Prostate gland (tissue), 2 donors: ENCODE data around the gene PHF3.

Experiments used
- POLR2A ChIP-seq: fragments of 450-650 bp; IDR thresholded peaks from one replicate; pipeline ENCODE4 v1.6.1; 2016; ENCODE audit warnings: antibody characterized with exemption, mild to moderate bottlenecking
- POLR2AphosphoS5 ChIP-seq: sonication (generic); formaldehyde crosslinking; IDR thresholded peaks from one replicate; pipeline ENCODE4 v1.6.1; 2017; ENCODE audit warnings: antibody characterized with exemption
- TF ChIP-seq, protein P1 (sequence below), 4 experiments: fragments of 200-600 bp in 2 of 4; fragments of 450-650 bp in 2 of 4; sonication (generic) in 2 of 4; IDR thresholded peaks; 1 replicate in 3 of 4; 2 replicates in 1 of 4; pipeline ENCODE4 v1.5.1; 2016 to 2019; ENCODE audit warnings: antibody characterized with exemption in 4 of 4, mild to moderate bottlenecking in 2 of 4, moderate library complexity in 2 of 4

- TF ChIP-seq, protein P1, sequence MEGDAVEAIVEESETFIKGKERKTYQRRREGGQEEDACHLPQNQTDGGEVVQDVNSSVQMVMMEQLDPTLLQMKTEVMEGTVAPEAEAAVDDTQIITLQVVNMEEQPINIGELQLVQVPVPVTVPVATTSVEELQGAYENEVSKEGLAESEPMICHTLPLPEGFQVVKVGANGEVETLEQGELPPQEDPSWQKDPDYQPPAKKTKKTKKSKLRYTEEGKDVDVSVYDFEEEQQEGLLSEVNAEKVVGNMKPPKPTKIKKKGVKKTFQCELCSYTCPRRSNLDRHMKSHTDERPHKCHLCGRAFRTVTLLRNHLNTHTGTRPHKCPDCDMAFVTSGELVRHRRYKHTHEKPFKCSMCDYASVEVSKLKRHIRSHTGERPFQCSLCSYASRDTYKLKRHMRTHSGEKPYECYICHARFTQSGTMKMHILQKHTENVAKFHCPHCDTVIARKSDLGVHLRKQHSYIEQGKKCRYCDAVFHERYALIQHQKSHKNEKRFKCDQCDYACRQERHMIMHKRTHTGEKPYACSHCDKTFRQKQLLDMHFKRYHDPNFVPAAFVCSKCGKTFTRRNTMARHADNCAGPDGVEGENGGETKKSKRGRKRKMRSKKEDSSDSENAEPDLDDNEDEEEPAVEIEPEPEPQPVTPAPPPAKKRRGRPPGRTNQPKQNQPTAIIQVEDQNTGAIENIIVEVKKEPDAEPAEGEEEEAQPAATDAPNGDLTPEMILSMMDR (IDR thresholded peaks at IDR 0.05), result no peak
- TF ChIP-seq POLR2A (no peak), POLR2AphosphoS5 (no peak)
These were observed 972 bp upstream of the PHF3 start for GRCh38 chr6:63634630-63635029.
